IMR-90 (cell line): Measurements from ENCODE around the gene ACVR1B. TPM values are rescaled to one million over a fixed set of nuclear protein-coding genes. Genes with fewer than 3 reads are reported as not detected.
A peak's percentile ranks its signal among the peaks of the same experiment; 100 is the strongest.

Experiments
- ATAC-seq: fragments of 200-7000 bp; cut with Tn5 transposase; 2 replicates; pipeline ENCODE4 v1.9.1; 2020; ENCODE audit warnings: low read depth, mild to moderate bottlenecking, moderate library complexity
- BruUV-seq: library from RNA; stranded (reverse); fragments of 400-500 nt; replicated peaks from 2 replicates; lab custom pipeline; 2021; lab: Mats Ljungman, UMichigan
- CTCF ChIA-PET: fragments of 300-600 bp; formaldehyde crosslinking; extraction: SDS; loops from one replicate; lab custom pipeline; 2021; ENCODE audit warnings: antibody characterized with exemption; lab: Yijun Ruan, JAX
- POLR2A ChIA-PET: fragments of 300-600 bp; sonication (Branson Sonifier 250); formaldehyde crosslinking; loops from one replicate; lab custom pipeline; 2022; ENCODE audit warnings: antibody characterized with exemption; ENCODE audit not compliant: unreplicated experiment; lab: Charles Lee
- DNase-seq: peaks from one replicate; pipeline ENCODE4 v3.0.0; 2013
- H2AFZ ChIP-seq: replicated peaks from 2 replicates; pipeline ENCODE3; 2013; ENCODE audit warnings: low read length, mild to moderate bottlenecking; ENCODE audit not compliant: poor library complexity
- H2AK5ac ChIP-seq: 2 replicates; pipeline ENCODE4 v1.6.1; 2013; ENCODE audit warnings: low read depth, low read length, inconsistent platforms
- H2AK9ac ChIP-seq: replicated peaks from 2 replicates; pipeline ENCODE3; 2013; ENCODE audit warnings: mild to moderate bottlenecking, low read depth, low read length, moderate library complexity; ENCODE audit not compliant: poor library complexity
- H2BK120ac ChIP-seq: 2 replicates; pipeline ENCODE4 v1.6.1; 2013; ENCODE audit warnings: low read depth, low read length, inconsistent platforms
- H2BK15ac ChIP-seq: 3 replicates; pipeline ENCODE4 v1.6.1; 2013; ENCODE audit warnings: low read depth, low read length, inconsistent platforms
- H2BK20ac ChIP-seq: 2 replicates; pipeline ENCODE4 v1.6.1; 2013; ENCODE audit warnings: low read depth, mild to moderate bottlenecking, inconsistent platforms, low read length, moderate library complexity
- H2BK5ac ChIP-seq: 2 replicates; pipeline ENCODE4 v1.6.1; 2013; ENCODE audit warnings: mild to moderate bottlenecking, low read depth, low read length, inconsistent platforms; ENCODE audit not compliant: poor library complexity, severe bottlenecking
- H3K14ac ChIP-seq: replicated peaks from 2 replicates; pipeline ENCODE4 v1.6.1; 2013; ENCODE audit warnings: low read depth, low read length, inconsistent platforms
- H3K18ac ChIP-seq: 2 replicates; pipeline ENCODE4 v1.6.1; 2013; ENCODE audit warnings: low read depth, low read length, control low read depth
- H3K23ac ChIP-seq: 2 replicates; pipeline ENCODE4 v1.6.1; 2013; ENCODE audit warnings: low read depth, low read length, inconsistent platforms
- H3K27ac ChIP-seq: 2 replicates; pipeline ENCODE4 v1.5.1; 2013; ENCODE audit warnings: mild to moderate bottlenecking, control low read depth, low read length; ENCODE audit not compliant: insufficient read depth
- H3K27me3 ChIP-seq: 2 replicates; pipeline ENCODE4 v1.6.1; 2013; ENCODE audit warnings: low read length; ENCODE audit not compliant: control insufficient read depth, insufficient read depth
- H3K36me3 ChIP-seq: 2 replicates; pipeline ENCODE4 v1.6.1; 2013; ENCODE audit warnings: low read length, mixed read lengths; ENCODE audit not compliant: control insufficient read depth, insufficient read depth
- H3K4ac ChIP-seq: 2 replicates; pipeline ENCODE4 v1.6.1; 2013; ENCODE audit warnings: low read depth, low read length, inconsistent platforms
- H3K4me1 ChIP-seq: 2 replicates; pipeline ENCODE4 v1.6.1; 2013; ENCODE audit warnings: low read length, mixed read lengths; ENCODE audit not compliant: control insufficient read depth, insufficient read depth
- H3K4me2 ChIP-seq: 2 replicates; pipeline ENCODE4 v1.6.1; 2013; ENCODE audit warnings: low read depth, mild to moderate bottlenecking, control low read depth, low read length, moderate library complexity
- H3K4me3 ChIP-seq: 2 replicates; pipeline ENCODE4 v1.5.1; 2013; ENCODE audit warnings: low read depth, mild to moderate bottlenecking, control low read depth, low read length, moderate library complexity; ENCODE audit not compliant: insufficient read depth
- H3K56ac ChIP-seq: 2 replicates; pipeline ENCODE4 v1.6.1; 2013; ENCODE audit warnings: low read length, inconsistent platforms; ENCODE audit not compliant: insufficient read depth; ENCODE audit errors: extremely low read depth
- H3K79me1 ChIP-seq, 2 experiments: 2 replicates each; pipeline ENCODE4 v1.6.1; 2013; ENCODE audit warnings: low read length in 2 of 2, inconsistent platforms in 1 of 2, low read depth in 1 of 2
- H3K9ac ChIP-seq: 2 replicates; pipeline ENCODE4 v1.6.1; 2013; ENCODE audit warnings: low read depth, low read length, control low read depth
- H3K9me1 ChIP-seq: 2 replicates; pipeline ENCODE4 v1.6.1; 2013; ENCODE audit warnings: low read length, inconsistent platforms; ENCODE audit not compliant: insufficient read depth
- H3K9me3 ChIP-seq: 2 replicates; pipeline ENCODE4 v1.6.1; 2013; ENCODE audit warnings: low read length; ENCODE audit not compliant: control insufficient read depth, insufficient read depth
- H4K20me1 ChIP-seq: 2 replicates; pipeline ENCODE4 v1.6.1; 2013; ENCODE audit warnings: low read length, inconsistent platforms; ENCODE audit not compliant: insufficient read depth
- H4K5ac ChIP-seq: 2 replicates; pipeline ENCODE4 v1.6.1; 2013; ENCODE audit warnings: mild to moderate bottlenecking, low read depth, low read length, control low read depth
- H4K8ac ChIP-seq, 2 experiments: 2 replicates each; pipeline ENCODE4 v1.6.1; 2013; ENCODE audit warnings: low read depth in 2 of 2, low read length in 2 of 2, control low read depth in 1 of 2, inconsistent platforms in 1 of 2
- H4K91ac ChIP-seq: 2 replicates; pipeline ENCODE4 v1.6.1; 2013; ENCODE audit warnings: low read depth, low read length, inconsistent platforms; ENCODE audit not compliant: insufficient read depth
- BHLHE40 ChIP-seq: fragments of 150-350 bp; IDR thresholded peaks from 2 replicates; pipeline ENCODE4 v1.6.1; 2016; ENCODE audit warnings: mild to moderate bottlenecking, low read depth, low read length
- CEBPB ChIP-seq: IDR thresholded peaks from 2 replicates; pipeline ENCODE4 v1.6.1; 2012; ENCODE audit warnings: low read depth, low read length, improper control_type of control experiment
- CHD1 ChIP-seq: IDR thresholded peaks from 2 replicates; pipeline ENCODE4 v1.6.1; 2012; ENCODE audit warnings: low read depth, low read length, improper control_type of control experiment
- FOS ChIP-seq: fragments of 150-350 bp; IDR thresholded peaks from 2 replicates; pipeline ENCODE4 v1.6.1; 2016; ENCODE audit warnings: low read depth, low read length
- MAFK ChIP-seq: IDR thresholded peaks from 2 replicates; pipeline ENCODE4 v1.6.1; 2012; ENCODE audit warnings: low read depth, low read length, improper control_type of control experiment
- MAZ ChIP-seq: IDR thresholded peaks from 2 replicates; pipeline ENCODE4 v1.6.1; 2012; ENCODE audit warnings: low read depth, mild to moderate bottlenecking, low read length, improper control_type of control experiment, moderate library complexity, borderline replicate concordance
- MXI1 ChIP-seq: IDR thresholded peaks from 2 replicates; pipeline ENCODE4 v1.6.1; 2012; ENCODE audit warnings: low read depth, mild to moderate bottlenecking, low read length, moderate library complexity, borderline replicate concordance
- NFE2L2 ChIP-seq: fragments of 150-350 bp; IDR thresholded peaks from 2 replicates; pipeline ENCODE4 v1.6.1; 2016; ENCODE audit warnings: low read depth, mild to moderate bottlenecking, low read length
- POLR2A ChIP-seq: IDR thresholded peaks from 2 replicates; pipeline ENCODE4 v1.6.1; 2012; ENCODE audit warnings: mild to moderate bottlenecking, low read depth, low read length
- RCOR1 ChIP-seq: IDR thresholded peaks from 2 replicates; pipeline ENCODE4 v1.6.1; 2012; ENCODE audit warnings: mild to moderate bottlenecking, low read length, improper control_type of control experiment; ENCODE audit not compliant: insufficient replicate concordance
- RFX5 ChIP-seq: IDR thresholded peaks from 2 replicates; pipeline ENCODE4 v1.8.0; 2012; ENCODE audit warnings: low read depth, mild to moderate bottlenecking, low read length, moderate library complexity
- SMC3 ChIP-seq: fragments of 150-350 bp; IDR thresholded peaks from 2 replicates; pipeline ENCODE4 v1.6.1; 2016; ENCODE audit warnings: low read depth, mild to moderate bottlenecking, antibody characterized with exemption, low read length, moderate library complexity
- WGBS, 2 experiments: methylation state at CpG; one replicate each; pipeline versions ENCODE4 v1.1.5 to v1.1.7; 2013; ENCODE audit warnings: missing lambda C conversion rate in 2 of 2; ENCODE audit not compliant: insufficient read length in 1 of 2; ENCODE audit errors: extremely low coverage in 2 of 2; 5-methylcytosine and 5-hydroxymethylcytosine counted together
- dilution Hi-C: fragments of 300-500 bp; cut with HindIII; formaldehyde crosslinking; loops from one replicate; pipeline ENCODE4 v1.14.3; 2018; ENCODE audit warnings: low sequenced_read_pairs; ENCODE audit not compliant: unreplicated experiment
- in situ Hi-C: fragments of 300-500 bp; cut with MboI; formaldehyde crosslinking; loops from 3 replicates; pipeline ENCODE4 v1.14.3; 2019; ENCODE audit warnings: low sequenced_read_pairs, inconsistent platforms, mixed read lengths
- intact Hi-C: fragments of 100-400 bp; cut with micrococcal nuclease; formaldehyde crosslinking; loops from 2 replicates; pipeline ENCODE4 v1.10.0; 2022
- polyA plus RNA-seq, 3 experiments: library from polyadenylated mRNA; depleted of rRNA; stranded (reverse); fragments of >200 nt; gene quantifications; 2 replicates each; pipeline ENCODE4 v1.2.3, GENCODE V29; 2012; ENCODE audit warnings: low replicate concordance in 1 of 3
- total RNA-seq: library from RNA; depleted of rRNA; stranded (reverse); fragments of >200 nt; gene quantifications from 2 replicates; pipeline ENCODE4 v1.2.3, GENCODE V29; 2012
- TF ChIP-seq, protein P1 (sequence below): fragments of 150-350 bp; IDR thresholded peaks from 2 replicates; pipeline ENCODE4 v1.6.1; 2017; ENCODE audit warnings: mild to moderate bottlenecking, antibody characterized with exemption, low read length, low read depth
- TF ChIP-seq, protein P2 (sequence below): conservative IDR thresholded peaks from 2 replicates; pipeline ENCODE4 v1.5.1; 2012; ENCODE audit warnings: mild to moderate bottlenecking, low read depth, low read length, improper control_type of control experiment

Gene ACVR1B
- total and polyA plus RNA-seq, 2 of the 4 experiments (the other 2 are of a cell fraction) = 5.7 to 13.6 TPM

DNA sequence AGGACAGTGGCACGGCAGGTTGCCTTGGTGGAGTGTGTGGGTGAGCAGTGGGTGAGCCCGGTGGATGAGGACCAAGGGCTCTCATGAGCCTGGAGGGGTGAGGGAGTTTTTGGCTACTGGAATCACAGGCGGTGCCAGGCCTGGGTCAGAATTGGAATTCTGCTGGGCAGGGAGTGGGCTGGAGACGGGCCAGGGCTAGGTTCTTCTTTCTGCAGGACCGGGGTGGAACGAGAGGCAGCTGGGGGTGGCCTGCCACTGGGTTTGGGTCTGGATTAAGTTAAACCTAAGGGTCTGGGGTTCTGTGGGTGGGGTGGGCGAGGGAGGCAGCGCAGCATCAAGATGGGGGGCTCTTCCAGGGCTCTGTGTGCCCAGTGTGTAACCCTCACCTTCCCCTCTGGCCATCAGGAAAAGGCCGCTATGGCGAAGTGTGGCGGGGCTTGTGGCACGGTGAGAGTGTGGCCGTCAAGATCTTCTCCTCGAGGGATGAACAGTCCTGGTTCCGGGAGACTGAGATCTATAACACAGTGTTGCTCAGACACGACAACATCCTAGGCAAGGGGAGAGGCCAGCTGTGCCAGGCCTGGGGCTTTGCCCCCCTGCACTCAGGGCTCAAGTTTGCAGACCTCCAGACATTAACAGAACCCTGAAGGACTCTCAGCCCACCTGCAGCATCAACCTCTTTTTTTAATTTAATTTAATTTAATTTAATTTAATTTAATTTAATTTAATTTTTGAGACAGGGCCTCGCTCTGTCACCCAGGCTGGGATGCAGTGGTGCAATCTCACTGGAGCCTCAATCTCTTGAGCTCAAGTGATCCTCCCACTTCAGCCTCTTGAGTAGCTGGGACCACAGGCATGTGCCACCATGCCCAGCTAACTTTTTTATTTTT, 37.2 kb upstream of the ACVR1B start:
- Histone ChIP-seq H3K14ac (0 out of 2 replicates have a peak overlapping the region, but pooled peaks have one; percentile 45), H3K56ac (no peak overlapping the region), H3K4ac (peak overlapping the region; percentile 41), H4K5ac (no peak overlapping the region), H3K9me3 (no peaks in the 10 kb centered on the region), H2BK5ac (no peak overlapping the region), H3K4me2 (no peak overlapping the region), H2AK5ac (peak overlapping the region; percentile 51; the same call in 1 of the 2 replicates), H2BK20ac (no peak overlapping the region), H3K18ac (no peak overlapping the region), H3K4me1 (peaks cover 41% of the 10 kb centered on the region), H3K27ac (no peak overlapping the region), H4K8ac (no peak overlapping the region), H3K9ac (no peak overlapping the region), H2BK120ac (0 out of 2 replicates have a peak overlapping the region, but pooled peaks have one; percentile 13), H3K9me1 (peaks cover 33% of the 10 kb centered on the region), H4K20me1 (no peaks in the 10 kb centered on the region), H3K36me3 (peaks cover 8% of the 10 kb centered on the region; the same call in 1 of the 2 replicates), H3K4me3 (no peak overlapping the region), H2AK9ac (no peak overlapping the region), H3K23ac (no peak overlapping the region), H2AFZ (no peak overlapping the region), H3K79me1 (peaks cover 0 to 25% of the 10 kb centered on the region in 2 experiments; a peak in 2 of 4 replicates), H2BK15ac (no peak overlapping the region), H3K27me3 (no peaks in the 10 kb centered on the region), H4K91ac (no peak overlapping the region)
- no TSS peak for BruUV-seq
- dilution Hi-C loops (no loop called here), in situ Hi-C loops (no loop called here), intact Hi-C loops (no loop called here)
- 83% methylated on average over 8 of the region's 17 CpGs; no CpG with 5 or more reads in 1 of the 2 experiments for WGBS, 2 experiments
- ATAC-seq (no peak), DNase-seq (no peak)
- ChIA-PET CTCF (no interaction called here), POLR2A (interaction anchor here (0.5 kb wide), 1 partner anchor 15 kb away, joined by 3 read pairs; no protein-coding TSS in a partner anchor)
- TF ChIP-seq POLR2A = no peak
- TF ChIP-seq NFE2L2 = no peak
- TF ChIP-seq RFX5 = no peak
- no peak for TF ChIP-seq BHLHE40
- TF ChIP-seq SMC3 = no peak
- TF ChIP-seq RCOR1 = no peak
- no peak for TF ChIP-seq CEBPB
- TF ChIP-seq, protein P1, sequence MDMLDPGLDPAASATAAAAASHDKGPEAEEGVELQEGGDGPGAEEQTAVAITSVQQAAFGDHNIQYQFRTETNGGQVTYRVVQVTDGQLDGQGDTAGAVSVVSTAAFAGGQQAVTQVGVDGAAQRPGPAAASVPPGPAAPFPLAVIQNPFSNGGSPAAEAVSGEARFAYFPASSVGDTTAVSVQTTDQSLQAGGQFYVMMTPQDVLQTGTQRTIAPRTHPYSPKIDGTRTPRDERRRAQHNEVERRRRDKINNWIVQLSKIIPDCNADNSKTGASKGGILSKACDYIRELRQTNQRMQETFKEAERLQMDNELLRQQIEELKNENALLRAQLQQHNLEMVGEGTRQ = no peak
- no peak for TF ChIP-seq MAZ
- no peak for TF ChIP-seq CHD1
- no peak for TF ChIP-seq MXI1
- TF ChIP-seq, protein P2, sequence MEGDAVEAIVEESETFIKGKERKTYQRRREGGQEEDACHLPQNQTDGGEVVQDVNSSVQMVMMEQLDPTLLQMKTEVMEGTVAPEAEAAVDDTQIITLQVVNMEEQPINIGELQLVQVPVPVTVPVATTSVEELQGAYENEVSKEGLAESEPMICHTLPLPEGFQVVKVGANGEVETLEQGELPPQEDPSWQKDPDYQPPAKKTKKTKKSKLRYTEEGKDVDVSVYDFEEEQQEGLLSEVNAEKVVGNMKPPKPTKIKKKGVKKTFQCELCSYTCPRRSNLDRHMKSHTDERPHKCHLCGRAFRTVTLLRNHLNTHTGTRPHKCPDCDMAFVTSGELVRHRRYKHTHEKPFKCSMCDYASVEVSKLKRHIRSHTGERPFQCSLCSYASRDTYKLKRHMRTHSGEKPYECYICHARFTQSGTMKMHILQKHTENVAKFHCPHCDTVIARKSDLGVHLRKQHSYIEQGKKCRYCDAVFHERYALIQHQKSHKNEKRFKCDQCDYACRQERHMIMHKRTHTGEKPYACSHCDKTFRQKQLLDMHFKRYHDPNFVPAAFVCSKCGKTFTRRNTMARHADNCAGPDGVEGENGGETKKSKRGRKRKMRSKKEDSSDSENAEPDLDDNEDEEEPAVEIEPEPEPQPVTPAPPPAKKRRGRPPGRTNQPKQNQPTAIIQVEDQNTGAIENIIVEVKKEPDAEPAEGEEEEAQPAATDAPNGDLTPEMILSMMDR = no peak
- no peak for TF ChIP-seq FOS
- no peak for TF ChIP-seq MAFK
